Colonic mucosa (tissue), 4 donors: ENCODE measurements around the gene PHACTR3. TPM values are rescaled to one million over a fixed set of nuclear protein-coding genes. Genes with fewer than 3 reads are reported as not detected.

Experiments
- DNase-seq: peaks from one replicate; pipeline ENCODE4 v3.0.0-alpha.2; 2020
- H3K27ac ChIP-seq: fragments of 200-600 bp; one replicate; pipeline ENCODE4 v1.8.0; 2021
- H3K27me3 ChIP-seq: fragments of 200-600 bp; one replicate; pipeline ENCODE4 v1.8.0; 2021
- H3K36me3 ChIP-seq: fragments of 200-600 bp; one replicate; pipeline ENCODE4 v1.8.0; 2021
- H3K4me1 ChIP-seq: fragments of 200-600 bp; one replicate; pipeline ENCODE4 v1.8.0; 2021; ENCODE audit warnings: mild to moderate bottlenecking
- H3K4me3 ChIP-seq: fragments of 200-600 bp; one replicate; pipeline ENCODE4 v1.8.0; 2021
- H3K9ac ChIP-seq, 2 donors: one replicate each; pipeline ENCODE4 v1.7.0; 2013; ENCODE audit warnings: control low read depth in 2 of 2, low read depth in 2 of 2, low read length in 2 of 2
- H3K9me3 ChIP-seq: fragments of 200-600 bp; one replicate; pipeline ENCODE4 v1.8.0; 2021
- CTCF ChIP-seq: fragments of 200-600 bp; IDR thresholded peaks from one replicate; pipeline ENCODE4 v1.8.0; 2022; ENCODE audit warnings: antibody characterized with exemption, mild to moderate bottlenecking
- intact Hi-C: fragments of 100-400 bp; cut with DNase I; formaldehyde crosslinking; loops from one replicate; pipeline ENCODE4 v1.14.1; 2022
- total RNA-seq, 2 donors: library from RNA; stranded (reverse); fragmentation: NEBNext Ultra II Directional in 1 of 2; extraction: Animal tissue kit (Norgen Biotek cat#: 25700) in 1 of 2; gene quantifications; one replicate each; pipeline ENCODE4 v1.2.1, GENCODE V29; 2021
- donor health status: healthy.
- donor health status: DM: no; HTN: no; CAD: no.
- donor health status: DM: no; HTN: no; CAD: no.

The PHACTR3 gene
- total RNA-seq, 2 donors from 2014 or later, result 0.44 to 0.53 TPM

DNA sequence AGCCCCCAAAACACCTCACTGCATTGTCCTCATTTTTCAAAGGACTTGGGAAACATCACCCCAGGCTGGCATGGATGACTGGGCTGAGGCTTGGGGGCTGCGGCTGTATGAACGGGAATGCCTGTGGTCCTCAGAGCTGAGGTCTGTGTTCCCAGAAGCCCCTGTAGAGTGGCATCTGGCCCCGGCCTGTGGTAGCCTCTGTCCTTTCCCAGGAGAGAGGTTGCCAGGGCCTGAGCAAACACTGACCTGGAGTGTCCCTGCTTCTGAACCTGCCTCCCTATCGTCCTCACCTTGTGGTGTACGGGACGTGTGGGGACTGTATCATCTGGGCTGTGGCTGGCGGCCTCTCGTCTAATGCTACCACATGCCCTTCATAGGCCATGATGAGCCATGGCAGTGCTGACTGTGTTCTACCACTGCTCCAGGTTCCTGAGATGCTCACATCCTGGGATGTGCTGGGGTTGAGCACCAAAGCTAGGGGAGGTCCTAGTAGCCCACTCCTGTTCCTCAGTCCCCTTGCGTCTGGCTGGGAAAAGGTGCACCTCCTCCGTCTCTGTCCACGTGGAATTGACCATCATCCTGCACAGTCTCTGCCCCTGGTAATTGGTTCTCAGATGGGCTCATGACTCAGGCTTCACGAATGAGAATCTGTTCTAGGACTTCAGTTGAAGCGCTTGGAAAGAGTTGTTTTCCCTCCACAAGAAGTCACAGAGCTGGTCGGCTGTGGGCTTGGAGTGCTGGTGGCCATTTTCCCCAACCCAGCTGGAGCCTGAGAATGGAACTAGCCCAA lies 27.6 kb downstream of the PHACTR3 start:
- Histone ChIP-seq H3K36me3 (no peaks in the 10 kb centered on the region), H3K27ac (no peak overlapping the region), H3K9me3 (no peaks in the 10 kb centered on the region), H3K27me3 (no peaks in the 10 kb centered on the region), H3K9ac (no peak overlapping the region), H3K4me1 (no peaks in the 10 kb centered on the region), H3K4me3 (no peak overlapping the region)
- no peak for TF ChIP-seq CTCF
- DNase-seq, result no peak
- intact Hi-C loops, result no loop called here

DNA sequence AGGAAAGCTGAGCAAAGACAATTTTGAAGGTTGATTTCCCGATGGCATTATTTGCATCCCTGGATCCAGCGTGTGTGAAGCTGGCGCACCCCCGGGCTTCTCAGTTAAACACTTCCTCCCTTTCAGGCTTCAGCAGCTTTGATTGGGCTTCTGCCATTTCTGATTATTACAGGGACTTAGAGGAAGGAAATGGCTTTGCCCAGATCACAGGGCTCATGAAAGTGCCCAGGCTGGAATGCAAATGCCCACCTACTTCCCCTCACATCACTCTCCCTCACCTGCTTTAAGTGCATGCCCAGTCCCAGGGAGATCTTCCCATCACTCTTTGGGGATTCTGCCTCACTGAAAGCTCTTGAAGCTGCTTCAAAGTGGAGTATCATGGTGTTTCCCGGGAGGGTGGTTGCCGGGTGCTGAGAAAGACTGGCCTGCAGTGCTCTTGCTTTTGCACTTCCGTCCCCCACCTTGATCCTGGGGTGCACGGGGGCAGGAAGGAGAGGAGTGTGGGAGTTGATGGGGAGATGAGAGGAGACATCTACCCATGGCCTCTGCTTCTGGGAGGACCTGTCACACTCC lies 28.3 kb downstream of the PHACTR3 start:
- intact Hi-C loops, result no loop called here
- Histone ChIP-seq H3K36me3 (no peaks in the 10 kb centered on the region), H3K9ac (no peak overlapping the region), H3K27me3 (no peaks in the 10 kb centered on the region), H3K4me1 (no peaks in the 10 kb centered on the region), H3K9me3 (no peaks in the 10 kb centered on the region), H3K4me3 (no peak overlapping the region), H3K27ac (no peak overlapping the region)
- no peak for DNase-seq
- no peak for TF ChIP-seq CTCF

- TF ChIP-seq CTCF, result no peak
- Histone ChIP-seq H3K27me3 (no peaks in the 10 kb centered on the region), H3K36me3 (no peaks in the 10 kb centered on the region), H3K4me1 (no peaks in the 10 kb centered on the region), H3K9me3 (no peaks in the 10 kb centered on the region), H3K27ac (no peak overlapping the region), H3K9ac (no peak overlapping the region), H3K4me3 (no peak overlapping the region)
- intact Hi-C loops, result no loop called here
- DNase-seq, result no peak
Measured at GRCh38 chr20:59633656-59634251, 29.4 kb downstream of the PHACTR3 start.

DNA sequence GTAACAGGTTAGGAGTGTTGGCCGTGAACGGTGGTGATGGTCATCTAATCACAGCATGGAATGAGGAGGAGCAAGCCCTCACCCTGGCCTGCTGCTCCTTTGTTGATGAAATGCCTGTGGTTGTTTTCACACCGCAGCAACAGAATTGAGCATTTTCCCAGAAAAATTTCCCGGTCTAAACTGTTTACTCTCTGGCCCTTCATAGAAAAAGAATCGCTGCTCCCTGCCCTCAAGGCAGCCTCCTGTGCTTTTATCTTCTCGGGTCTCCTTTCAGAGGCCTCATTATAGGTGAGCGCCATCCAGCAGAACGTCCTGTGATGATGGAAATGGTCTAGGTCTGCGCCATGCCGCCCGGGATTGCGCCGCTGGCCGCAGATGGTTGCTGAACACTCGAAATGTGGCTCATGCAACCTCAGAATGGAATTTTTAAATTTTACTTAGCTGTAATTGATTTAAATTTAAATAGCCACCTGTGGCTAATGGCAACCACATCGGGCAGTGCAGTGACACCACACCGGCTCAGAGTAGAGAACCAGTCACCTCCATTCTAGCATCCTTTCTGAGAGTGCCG lies 30.2 kb downstream of the PHACTR3 start:
- intact Hi-C loops, result no loop called here
- H3K27me3 ChIP-seq, result no peaks in the 10 kb centered on the region
- no peak for TF ChIP-seq CTCF
- H3K9ac ChIP-seq, result no peak overlapping the region
- DNase-seq, result peak; percentile 6
- no peak overlapping the region for H3K27ac ChIP-seq
- H3K9me3 ChIP-seq, result no peaks in the 10 kb centered on the region
- H3K36me3 ChIP-seq, result no peaks in the 10 kb centered on the region
- H3K4me1 ChIP-seq, result no peaks in the 10 kb centered on the region
- no peak overlapping the region for H3K4me3 ChIP-seq

- intact Hi-C loops, result no loop called here
Measured at GRCh38 chr20:59636766-59637370, 32.5 kb downstream of the PHACTR3 start.

More at GRCh38 chr20:59636766-59637370, 32.5 kb downstream of the PHACTR3 start:
- no peak for TF ChIP-seq CTCF
- no peak overlapping the region for H3K27ac ChIP-seq
- H3K4me3 ChIP-seq, result no peak overlapping the region
- no peaks in the 10 kb centered on the region for H3K36me3 ChIP-seq
- H3K27me3 ChIP-seq, result no peaks in the 10 kb centered on the region
- no peak overlapping the region for H3K9ac ChIP-seq
- no peak for DNase-seq
- no peaks in the 10 kb centered on the region for H3K4me1 ChIP-seq
- no peaks in the 10 kb centered on the region for H3K9me3 ChIP-seq
